WTC11 (cell line): ENCODE data around the gene IRF4. TPM values are rescaled to one million over a fixed set of nuclear protein-coding genes. Genes with fewer than 3 reads are reported as not detected.

Source experiments
- ATAC-seq: fragments of 200-7000 bp; cut with Tn5 transposase; 2 replicates; pipeline ENCODE4 v1.10.0; 2021; ENCODE audit warnings: mild to moderate bottlenecking, moderate library complexity
- CTCF ChIA-PET: fragments of 300-600 bp; sonication (Branson Sonifier 250); formaldehyde crosslinking; loops from one replicate; lab custom pipeline; 2021; ENCODE audit warnings: antibody characterized with exemption; lab: Charles Lee
- POLR2A ChIA-PET: fragments of 350-600 bp; sonication (Branson Sonifier 250); formaldehyde crosslinking; loops from one replicate; lab custom pipeline; 2021; ENCODE audit warnings: antibody characterized with exemption; lab: Charles Lee
- DNase-seq: peaks from one replicate; pipeline ENCODE4 v3.0.0; 2021; ENCODE audit warnings: low spot score
- H3K27ac Mint-ChIP-seq: 2 replicates; pipeline ENCODE4 v1.8.0; 2021; ENCODE audit warnings: mixed read lengths
- H3K27me3 Mint-ChIP-seq: 2 replicates; pipeline ENCODE4 v1.8.0; 2021; ENCODE audit warnings: low read depth, mild to moderate bottlenecking, moderate library complexity, mixed read lengths
- H3K36me3 Mint-ChIP-seq: 2 replicates; pipeline ENCODE4 v1.8.0; 2021; ENCODE audit warnings: mixed read lengths
- H3K4me1 Mint-ChIP-seq: 2 replicates; pipeline ENCODE4 v1.8.0; 2022; ENCODE audit warnings: mixed read lengths
- H3K4me3 Mint-ChIP-seq: 2 replicates; pipeline ENCODE4 v1.8.0; 2021; ENCODE audit warnings: mild to moderate bottlenecking, moderate library complexity, mixed read lengths
- H3K9me3 Mint-ChIP-seq: 2 replicates; pipeline ENCODE4 v1.8.0; 2021; ENCODE audit warnings: mixed read lengths
- ARID4B ChIP-seq: sonication (generic); formaldehyde crosslinking; IDR thresholded peaks from 2 replicates; pipeline ENCODE4 v1.8.0; 2023; ENCODE audit warnings: missing genetic modification reagents, mild to moderate bottlenecking, borderline replicate concordance
- CREB1 ChIP-seq: sonication (generic); formaldehyde crosslinking; IDR thresholded peaks from 2 replicates; pipeline ENCODE4 v1.8.0; 2023; ENCODE audit warnings: mild to moderate bottlenecking, missing genetic modification reagents
- ELF4 ChIP-seq: sonication (generic); formaldehyde crosslinking; IDR thresholded peaks from 2 replicates; pipeline ENCODE4 v1.8.1; 2022; ENCODE audit warnings: low read depth, mild to moderate bottlenecking, moderate library complexity, missing genetic modification reagents
- ETV6 ChIP-seq: sonication (generic); formaldehyde crosslinking; IDR thresholded peaks from 2 replicates; pipeline ENCODE4 v1.8.1; 2022; ENCODE audit warnings: mild to moderate bottlenecking, missing genetic modification reagents
- GRHL2 ChIP-seq: fragments of 250-450 bp; sonication (Bioruptor Pico); IDR thresholded peaks from 2 replicates; pipeline ENCODE4 v1.8.0; 2022; ENCODE audit warnings: mild to moderate bottlenecking, moderate library complexity; ENCODE audit not compliant: insufficient replicate concordance, severe bottlenecking
- JAZF1 ChIP-seq: fragments of 250-450 bp; sonication (Bioruptor Pico); IDR thresholded peaks from 2 replicates; pipeline ENCODE4 v1.9.0; 2021; ENCODE audit warnings: moderate library complexity, mild to moderate bottlenecking, inconsistent platforms
- JUN ChIP-seq: sonication (generic); formaldehyde crosslinking; IDR thresholded peaks from 2 replicates; pipeline ENCODE4 v1.8.0; 2023; ENCODE audit warnings: mild to moderate bottlenecking, missing genetic modification reagents
- NFYB ChIP-seq: sonication (generic); formaldehyde crosslinking; conservative IDR thresholded peaks from 2 replicates; pipeline ENCODE4 v1.8.0; 2022; ENCODE audit warnings: low read depth, missing genetic modification reagents
- RELA ChIP-seq: sonication (generic); formaldehyde crosslinking; IDR thresholded peaks from 2 replicates; pipeline ENCODE4 v1.8.1; 2022; ENCODE audit warnings: missing genetic modification reagents, mild to moderate bottlenecking, borderline replicate concordance
- RORB ChIP-seq: fragments of 250-450 bp; sonication (Bioruptor Pico); IDR thresholded peaks from 2 replicates; pipeline ENCODE4 v1.9.0; 2021; ENCODE audit warnings: mild to moderate bottlenecking
- SMAD4 ChIP-seq: sonication (generic); formaldehyde crosslinking; IDR thresholded peaks from 2 replicates; pipeline ENCODE4 v1.8.0; 2022; ENCODE audit warnings: mild to moderate bottlenecking, missing genetic modification reagents
- ZBTB21 ChIP-seq: sonication (generic); formaldehyde crosslinking; IDR thresholded peaks from 2 replicates; pipeline ENCODE4 v1.8.1; 2023; ENCODE audit warnings: mild to moderate bottlenecking, missing genetic modification reagents, borderline replicate concordance
- ZNF121 ChIP-seq: sonication (generic); formaldehyde crosslinking; IDR thresholded peaks from 2 replicates; pipeline ENCODE4 v1.8.0; 2023; ENCODE audit warnings: missing genetic modification reagents
- ZNF232 ChIP-seq: sonication (generic); formaldehyde crosslinking; IDR thresholded peaks from 2 replicates; pipeline ENCODE4 v1.8.0; 2022; ENCODE audit warnings: mild to moderate bottlenecking, missing genetic modification reagents
- ZNF396 ChIP-seq: fragments of 250-450 bp; sonication (Bioruptor Pico); IDR thresholded peaks from 2 replicates; pipeline ENCODE4 v1.8.0; 2021; ENCODE audit warnings: mild to moderate bottlenecking, moderate library complexity, borderline replicate concordance
- ZNF416 ChIP-seq: fragments of 250-450 bp; sonication (Bioruptor Pico); IDR thresholded peaks from 2 replicates; pipeline ENCODE4 v1.9.0; 2021; ENCODE audit warnings: mild to moderate bottlenecking, inconsistent platforms
- ZNF425 ChIP-seq: fragments of 250-450 bp; sonication (Bioruptor Pico); conservative IDR thresholded peaks from 2 replicates; pipeline ENCODE4 v1.9.0; 2021; ENCODE audit warnings: mild to moderate bottlenecking
- total RNA-seq: library from RNA; stranded (reverse); gene quantifications from 3 replicates; pipeline ENCODE4 v1.2.3, GENCODE V29; 2021
- TF ChIP-seq, protein P1 (sequence below): sonication (generic); formaldehyde crosslinking; IDR thresholded peaks from 2 replicates; pipeline ENCODE4 v1.8.1; 2022; ENCODE audit warnings: mild to moderate bottlenecking, moderate library complexity, missing genetic modification reagents
- TF ChIP-seq, protein P2 (sequence below): sonication (generic); formaldehyde crosslinking; IDR thresholded peaks from 2 replicates; pipeline ENCODE4 v1.8.1; 2022; ENCODE audit warnings: missing genetic modification reagents, borderline replicate concordance
- TF ChIP-seq, protein P3 (sequence below): fragments of 250-450 bp; sonication (Bioruptor Pico); IDR thresholded peaks from 2 replicates; pipeline ENCODE4 v1.9.0; 2021; ENCODE audit warnings: mild to moderate bottlenecking, borderline replicate concordance
- TF ChIP-seq, protein P4 (sequence below): sonication (generic); formaldehyde crosslinking; IDR thresholded peaks from 2 replicates; pipeline ENCODE4 v1.8.1; 2023; ENCODE audit warnings: mild to moderate bottlenecking, missing genetic modification reagents
- TF ChIP-seq, protein P5 (sequence below): fragments of 250-450 bp; sonication (Bioruptor Pico); IDR thresholded peaks from 2 replicates; pipeline ENCODE4 v1.9.0; 2021; ENCODE audit warnings: mild to moderate bottlenecking

Gene IRF4
- total RNA-seq, 1 experiment from 2014 or later: 1.6 TPM

DNA sequence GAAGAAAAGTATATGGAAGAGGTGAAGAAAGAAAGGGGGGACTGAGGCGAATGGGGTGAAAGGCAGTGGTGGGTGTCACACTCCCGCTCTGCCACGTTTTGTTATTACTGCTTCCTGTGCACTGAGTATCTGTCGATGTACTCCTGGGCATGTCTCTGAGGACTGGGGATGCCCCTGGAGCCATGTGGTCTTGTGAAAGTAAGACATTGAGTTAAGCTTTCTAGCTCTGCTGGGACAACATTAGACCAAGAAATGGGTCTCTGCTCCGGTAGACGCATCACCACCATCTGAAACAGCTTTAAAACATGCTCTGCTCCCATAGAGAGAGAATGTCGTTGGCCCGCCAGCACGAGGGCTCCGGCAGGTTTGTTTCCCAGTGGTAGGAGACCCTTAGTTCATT, 40.0 kb downstream of the IRF4 start (continued):
- TF ChIP-seq, protein P1, sequence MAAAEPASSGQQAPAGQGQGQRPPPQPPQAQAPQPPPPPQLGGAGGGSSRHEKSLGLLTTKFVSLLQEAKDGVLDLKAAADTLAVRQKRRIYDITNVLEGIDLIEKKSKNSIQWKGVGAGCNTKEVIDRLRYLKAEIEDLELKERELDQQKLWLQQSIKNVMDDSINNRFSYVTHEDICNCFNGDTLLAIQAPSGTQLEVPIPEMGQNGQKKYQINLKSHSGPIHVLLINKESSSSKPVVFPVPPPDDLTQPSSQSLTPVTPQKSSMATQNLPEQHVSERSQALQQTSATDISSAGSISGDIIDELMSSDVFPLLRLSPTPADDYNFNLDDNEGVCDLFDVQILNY (CRISPR knock-in tag): no peak
- TF ChIP-seq ARID4B (CRISPR knock-in tag): no peak
- no peak for TF ChIP-seq JAZF1
- TF ChIP-seq, protein P2, sequence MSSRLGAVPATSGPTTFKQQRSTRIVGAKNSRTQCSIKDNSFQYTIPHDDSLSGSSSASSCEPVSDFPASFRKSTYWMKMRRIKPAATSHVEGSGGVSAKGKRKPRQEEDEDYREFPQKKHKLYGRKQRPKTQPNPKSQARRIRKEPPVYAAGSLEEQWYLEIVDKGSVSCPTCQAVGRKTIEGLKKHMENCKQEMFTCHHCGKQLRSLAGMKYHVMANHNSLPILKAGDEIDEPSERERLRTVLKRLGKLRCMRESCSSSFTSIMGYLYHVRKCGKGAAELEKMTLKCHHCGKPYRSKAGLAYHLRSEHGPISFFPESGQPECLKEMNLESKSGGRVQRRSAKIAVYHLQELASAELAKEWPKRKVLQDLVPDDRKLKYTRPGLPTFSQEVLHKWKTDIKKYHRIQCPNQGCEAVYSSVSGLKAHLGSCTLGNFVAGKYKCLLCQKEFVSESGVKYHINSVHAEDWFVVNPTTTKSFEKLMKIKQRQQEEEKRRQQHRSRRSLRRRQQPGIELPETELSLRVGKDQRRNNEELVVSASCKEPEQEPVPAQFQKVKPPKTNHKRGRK (CRISPR knock-in tag): no peak
- no peak for TF ChIP-seq ETV6 (CRISPR knock-in tag)
- TF ChIP-seq JUN: no peak
- TF ChIP-seq CREB1 (CRISPR knock-in tag): no peak
- no peak for TF ChIP-seq ZNF121 (CRISPR knock-in tag)
- no peak for TF ChIP-seq SMAD4 (CRISPR knock-in tag)
- no peak for TF ChIP-seq GRHL2 (CRISPR knock-in tag)
- no peak for TF ChIP-seq ELF4 (CRISPR knock-in tag)
- TF ChIP-seq ZNF396 (CRISPR knock-in tag): no peak

GRCh38 chr6:431986-432385, 40.4 kb downstream of the IRF4 start:
- POLR2A ChIA-PET: no interaction called here
- ATAC-seq: no peak
- Mint-ChIP-seq H3K27me3 (no peaks in the 10 kb centered on the region), H3K36me3 (no peaks in the 10 kb centered on the region; the same call in 1 of the 2 replicates), H3K27ac (no peak overlapping the region), H3K4me3 (no peak overlapping the region), H3K4me1 (no peaks in the 10 kb centered on the region), H3K9me3 (peaks cover 4% of the 10 kb centered on the region)
- no peak for DNase-seq
- CTCF ChIA-PET: no interaction called here
- TF ChIP-seq RORB (CRISPR knock-in tag) (no peak), ZBTB21 (CRISPR knock-in tag) (no peak), NFYB (no peak), RELA (CRISPR knock-in tag) (no peak), ZNF416 (CRISPR knock-in tag) (no peak), ZNF232 (CRISPR knock-in tag) (no peak), ZNF425 (CRISPR knock-in tag) (no peak)
- TF ChIP-seq, protein P3, sequence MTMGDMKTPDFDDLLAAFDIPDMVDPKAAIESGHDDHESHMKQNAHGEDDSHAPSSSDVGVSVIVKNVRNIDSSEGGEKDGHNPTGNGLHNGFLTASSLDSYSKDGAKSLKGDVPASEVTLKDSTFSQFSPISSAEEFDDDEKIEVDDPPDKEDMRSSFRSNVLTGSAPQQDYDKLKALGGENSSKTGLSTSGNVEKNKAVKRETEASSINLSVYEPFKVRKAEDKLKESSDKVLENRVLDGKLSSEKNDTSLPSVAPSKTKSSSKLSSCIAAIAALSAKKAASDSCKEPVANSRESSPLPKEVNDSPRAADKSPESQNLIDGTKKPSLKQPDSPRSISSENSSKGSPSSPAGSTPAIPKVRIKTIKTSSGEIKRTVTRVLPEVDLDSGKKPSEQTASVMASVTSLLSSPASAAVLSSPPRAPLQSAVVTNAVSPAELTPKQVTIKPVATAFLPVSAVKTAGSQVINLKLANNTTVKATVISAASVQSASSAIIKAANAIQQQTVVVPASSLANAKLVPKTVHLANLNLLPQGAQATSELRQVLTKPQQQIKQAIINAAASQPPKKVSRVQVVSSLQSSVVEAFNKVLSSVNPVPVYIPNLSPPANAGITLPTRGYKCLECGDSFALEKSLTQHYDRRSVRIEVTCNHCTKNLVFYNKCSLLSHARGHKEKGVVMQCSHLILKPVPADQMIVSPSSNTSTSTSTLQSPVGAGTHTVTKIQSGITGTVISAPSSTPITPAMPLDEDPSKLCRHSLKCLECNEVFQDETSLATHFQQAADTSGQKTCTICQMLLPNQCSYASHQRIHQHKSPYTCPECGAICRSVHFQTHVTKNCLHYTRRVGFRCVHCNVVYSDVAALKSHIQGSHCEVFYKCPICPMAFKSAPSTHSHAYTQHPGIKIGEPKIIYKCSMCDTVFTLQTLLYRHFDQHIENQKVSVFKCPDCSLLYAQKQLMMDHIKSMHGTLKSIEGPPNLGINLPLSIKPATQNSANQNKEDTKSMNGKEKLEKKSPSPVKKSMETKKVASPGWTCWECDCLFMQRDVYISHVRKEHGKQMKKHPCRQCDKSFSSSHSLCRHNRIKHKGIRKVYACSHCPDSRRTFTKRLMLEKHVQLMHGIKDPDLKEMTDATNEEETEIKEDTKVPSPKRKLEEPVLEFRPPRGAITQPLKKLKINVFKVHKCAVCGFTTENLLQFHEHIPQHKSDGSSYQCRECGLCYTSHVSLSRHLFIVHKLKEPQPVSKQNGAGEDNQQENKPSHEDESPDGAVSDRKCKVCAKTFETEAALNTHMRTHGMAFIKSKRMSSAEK (CRISPR knock-in tag): no peak
- TF ChIP-seq, protein P4, sequence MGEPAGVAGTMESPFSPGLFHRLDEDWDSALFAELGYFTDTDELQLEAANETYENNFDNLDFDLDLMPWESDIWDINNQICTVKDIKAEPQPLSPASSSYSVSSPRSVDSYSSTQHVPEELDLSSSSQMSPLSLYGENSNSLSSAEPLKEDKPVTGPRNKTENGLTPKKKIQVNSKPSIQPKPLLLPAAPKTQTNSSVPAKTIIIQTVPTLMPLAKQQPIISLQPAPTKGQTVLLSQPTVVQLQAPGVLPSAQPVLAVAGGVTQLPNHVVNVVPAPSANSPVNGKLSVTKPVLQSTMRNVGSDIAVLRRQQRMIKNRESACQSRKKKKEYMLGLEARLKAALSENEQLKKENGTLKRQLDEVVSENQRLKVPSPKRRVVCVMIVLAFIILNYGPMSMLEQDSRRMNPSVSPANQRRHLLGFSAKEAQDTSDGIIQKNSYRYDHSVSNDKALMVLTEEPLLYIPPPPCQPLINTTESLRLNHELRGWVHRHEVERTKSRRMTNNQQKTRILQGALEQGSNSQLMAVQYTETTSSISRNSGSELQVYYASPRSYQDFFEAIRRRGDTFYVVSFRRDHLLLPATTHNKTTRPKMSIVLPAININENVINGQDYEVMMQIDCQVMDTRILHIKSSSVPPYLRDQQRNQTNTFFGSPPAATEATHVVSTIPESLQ (CRISPR knock-in tag): no peak
- TF ChIP-seq, protein P5, sequence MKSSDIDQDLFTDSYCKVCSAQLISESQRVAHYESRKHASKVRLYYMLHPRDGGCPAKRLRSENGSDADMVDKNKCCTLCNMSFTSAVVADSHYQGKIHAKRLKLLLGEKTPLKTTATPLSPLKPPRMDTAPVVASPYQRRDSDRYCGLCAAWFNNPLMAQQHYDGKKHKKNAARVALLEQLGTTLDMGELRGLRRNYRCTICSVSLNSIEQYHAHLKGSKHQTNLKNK: no peak
